Eye (tissue), 1 donor: ENCODE results near the gene CIAO2B.
"Not testable (repeated sequence)": the region's sequence is repeated elsewhere in the genome, so short reads cannot be mapped to it uniquely, and the experiment has no call there.

Source experiments
- DNase-seq: peaks from one replicate; pipeline ENCODE4 v3.0.0-alpha.2; 2015

Gene CIAO2B

DNA sequence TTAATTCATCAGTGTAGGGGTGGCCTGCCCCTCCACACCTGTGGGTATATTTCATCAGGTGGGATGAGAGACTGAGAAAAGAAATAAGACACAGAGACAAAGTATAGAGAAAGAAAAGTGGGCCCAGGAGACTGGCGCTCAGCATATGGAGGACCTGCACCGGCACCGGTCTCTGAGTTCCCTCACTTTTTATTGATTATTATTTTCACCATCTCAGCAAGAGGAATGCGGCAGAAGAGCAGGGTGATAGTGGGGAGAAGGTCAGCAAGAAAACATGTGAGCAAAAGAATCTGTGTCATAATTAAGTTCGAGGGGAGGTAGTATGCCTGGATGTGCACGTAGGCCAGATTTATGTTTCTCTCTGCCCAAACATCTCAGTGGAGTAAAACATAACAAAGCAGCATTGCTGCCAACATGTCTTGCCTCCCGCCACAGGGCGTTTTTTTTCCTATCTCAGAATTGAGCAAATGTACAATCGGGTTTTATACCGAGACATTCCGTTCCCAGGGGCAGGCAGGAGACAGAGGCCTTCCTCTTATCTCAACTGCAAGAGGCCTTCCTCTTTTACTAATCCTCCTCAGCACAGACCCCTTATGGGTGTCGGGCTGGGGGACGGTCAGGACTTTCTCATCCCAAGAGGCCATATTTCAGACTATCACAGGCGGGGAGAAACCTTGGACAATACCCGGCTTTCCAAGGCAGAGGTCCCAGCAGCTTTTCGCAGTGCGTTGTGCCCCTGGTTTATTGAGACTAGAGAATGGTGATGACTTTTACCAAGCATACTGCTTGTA, 21.4 kb upstream of the CIAO2B start:
- DNase-seq, result not testable (repeated sequence)

DNA sequence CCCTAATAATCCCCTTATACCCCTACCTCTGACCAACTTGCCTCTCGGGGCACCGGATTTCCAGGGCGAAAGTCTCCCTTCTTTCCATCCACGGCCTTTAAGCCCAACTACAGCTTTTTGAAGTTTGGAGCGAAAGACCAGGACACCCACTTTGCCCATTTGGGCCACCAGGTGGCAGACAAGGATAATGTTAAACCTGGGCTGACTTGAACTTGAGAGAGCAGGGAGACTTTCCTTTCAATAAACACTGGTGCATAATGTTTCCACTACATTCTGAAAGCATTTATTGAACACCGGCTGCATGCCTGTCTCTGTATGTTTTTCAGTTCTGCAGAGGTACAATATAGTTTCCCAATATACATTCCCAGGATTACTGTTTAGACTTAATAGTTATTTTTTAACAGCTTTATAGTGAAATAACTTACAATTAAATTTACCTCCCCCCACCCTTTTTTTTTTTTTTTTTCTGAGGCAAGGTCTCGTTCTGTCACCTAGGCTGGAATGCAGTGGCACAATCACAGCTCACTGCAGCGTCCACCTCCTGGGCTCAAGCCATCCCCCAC, 20.0 kb upstream of the CIAO2B start:
- DNase-seq, result peak; percentile 91

DNA sequence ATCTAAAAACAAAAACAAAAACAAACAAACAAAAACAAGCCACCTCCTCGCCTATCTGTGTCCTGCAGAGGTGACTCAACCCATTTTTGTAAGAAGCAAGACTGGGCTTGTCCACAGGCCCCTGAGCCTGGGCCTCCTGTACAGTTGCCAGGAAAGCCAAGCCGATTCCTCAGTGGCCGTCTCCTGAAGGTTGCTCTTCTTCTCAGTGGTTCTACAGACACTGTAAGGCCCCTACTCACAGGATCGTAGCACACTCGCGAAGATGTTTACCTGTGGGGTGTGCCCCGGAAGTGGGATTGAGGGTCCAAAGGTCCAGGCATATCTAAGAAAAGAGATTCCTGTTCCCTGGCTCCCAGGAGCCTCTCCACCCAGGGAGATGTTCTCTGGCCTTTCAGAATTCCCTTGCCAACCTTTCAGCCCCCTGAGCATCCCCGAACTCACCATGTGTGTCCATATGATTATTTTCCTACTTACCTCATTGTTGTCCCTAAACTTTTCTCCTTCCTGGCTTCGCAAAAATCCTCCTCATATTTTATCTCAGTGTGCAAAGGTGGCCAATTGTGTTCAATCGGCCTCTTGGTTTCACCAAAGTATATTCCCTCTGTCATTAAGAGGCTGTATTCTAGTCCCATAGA, 19.4 kb upstream of the CIAO2B start:
- DNase-seq, result no peak

DNA sequence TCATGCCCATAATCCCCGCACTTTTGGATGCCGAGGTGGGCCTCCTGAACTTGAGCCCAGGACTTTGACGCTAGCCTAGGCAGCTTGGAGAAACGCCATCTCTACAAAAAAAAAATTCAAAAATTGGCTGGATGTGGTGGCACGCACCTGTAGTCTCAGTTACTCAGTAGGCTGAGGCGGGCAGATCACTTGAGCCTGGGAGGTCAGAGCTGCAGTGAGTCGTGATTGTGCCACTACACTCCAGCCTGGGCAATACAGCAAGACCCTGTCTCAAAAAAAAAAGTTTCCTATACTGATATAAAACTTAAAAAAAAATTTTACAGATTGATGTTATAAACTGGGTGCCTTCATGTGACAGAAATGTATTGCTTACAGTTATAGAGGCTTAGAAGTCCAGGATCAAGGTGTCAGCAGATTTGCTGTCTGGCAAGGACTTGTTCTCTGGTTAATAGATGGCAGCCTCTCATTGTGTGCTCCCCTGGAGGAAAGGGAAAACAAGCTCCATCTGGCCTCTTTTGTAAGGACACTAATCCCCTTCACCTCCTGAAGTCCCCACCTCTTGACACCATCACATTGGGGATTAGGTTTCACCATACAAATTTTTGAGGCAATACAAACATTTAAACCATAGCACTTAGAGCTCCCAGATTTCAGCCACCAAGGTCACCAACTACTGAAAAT, 18.4 kb upstream of the CIAO2B start:
- DNase-seq, result no peak

DNA sequence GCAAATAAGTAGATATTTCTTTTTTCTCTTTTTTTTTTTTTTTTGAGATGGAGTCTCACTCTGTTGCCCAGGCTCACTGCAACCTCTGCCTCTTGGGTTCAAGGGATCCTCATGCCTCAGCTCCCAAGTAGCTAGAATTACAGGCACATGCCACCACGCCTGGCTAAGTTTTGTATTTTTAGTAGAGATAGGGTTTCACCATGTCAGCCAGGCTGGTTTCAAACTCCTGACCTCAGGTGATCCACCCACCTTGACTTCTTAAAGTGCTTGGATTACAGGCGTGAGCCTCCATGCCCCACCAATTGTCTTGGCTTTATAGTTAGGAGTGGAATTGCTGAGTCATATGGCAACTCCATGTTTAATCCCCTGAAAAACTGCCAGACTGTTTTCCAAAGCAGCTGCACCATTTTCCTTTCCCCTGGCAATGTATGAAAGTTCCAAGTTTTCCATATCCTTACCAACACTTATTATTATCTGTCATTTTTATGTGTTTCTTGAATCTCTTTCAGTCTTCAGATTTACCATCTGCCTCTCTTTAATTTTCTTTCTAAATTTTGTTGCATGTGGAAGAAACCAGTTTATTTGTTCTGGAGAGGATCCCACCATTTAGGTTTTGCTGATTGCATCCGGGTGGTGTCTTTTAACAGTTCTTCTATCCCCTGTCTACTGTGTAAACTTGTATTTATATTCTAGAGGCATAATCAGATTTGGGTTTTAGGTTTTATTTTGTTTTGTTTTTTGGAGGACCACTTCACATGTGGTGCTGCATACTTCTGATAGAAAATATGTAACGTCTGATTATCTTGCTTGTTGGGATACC, 17.0 kb upstream of the CIAO2B start:
- no peak for DNase-seq

DNA sequence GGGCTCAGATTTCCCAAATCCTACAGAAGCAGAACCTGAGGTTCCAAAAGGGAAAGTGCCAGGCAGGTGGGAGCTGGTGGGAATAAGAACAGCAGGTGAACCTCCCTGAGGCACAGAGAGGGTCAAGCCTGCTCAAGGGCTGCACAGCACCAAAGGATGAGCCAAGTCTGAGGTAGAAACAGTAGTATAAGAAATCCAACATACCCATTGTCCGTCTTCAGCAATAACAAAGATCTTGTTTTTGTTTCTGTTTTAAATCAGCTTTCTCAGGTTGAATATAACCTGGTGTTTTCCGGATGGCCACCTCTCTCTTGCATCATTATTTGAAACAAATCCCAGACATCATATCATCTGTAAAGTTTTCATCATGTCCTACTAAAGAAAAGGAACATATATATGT, 16.2 kb upstream of the CIAO2B start:
- no peak for DNase-seq

DNA sequence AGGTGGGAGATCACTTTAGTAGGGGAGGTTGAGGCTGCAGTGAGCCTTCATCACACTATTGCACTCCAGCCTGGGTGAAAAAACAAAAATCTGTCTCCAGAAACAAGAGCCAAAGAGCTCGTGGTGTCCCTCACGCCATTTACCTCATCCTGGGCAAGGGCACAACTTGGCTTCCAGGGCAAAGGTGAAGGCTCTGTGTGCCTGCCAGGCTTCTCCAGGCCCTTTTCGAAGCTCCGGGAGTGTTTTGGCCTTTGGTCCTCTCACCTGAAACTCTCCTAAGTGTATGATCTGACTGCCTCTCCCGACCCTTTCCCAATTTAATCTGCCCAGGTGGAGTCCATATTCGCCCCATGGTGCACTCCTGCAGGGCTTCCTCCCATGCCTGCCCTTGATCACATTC, 15.3 kb upstream of the CIAO2B start:
- no peak for DNase-seq

DNA sequence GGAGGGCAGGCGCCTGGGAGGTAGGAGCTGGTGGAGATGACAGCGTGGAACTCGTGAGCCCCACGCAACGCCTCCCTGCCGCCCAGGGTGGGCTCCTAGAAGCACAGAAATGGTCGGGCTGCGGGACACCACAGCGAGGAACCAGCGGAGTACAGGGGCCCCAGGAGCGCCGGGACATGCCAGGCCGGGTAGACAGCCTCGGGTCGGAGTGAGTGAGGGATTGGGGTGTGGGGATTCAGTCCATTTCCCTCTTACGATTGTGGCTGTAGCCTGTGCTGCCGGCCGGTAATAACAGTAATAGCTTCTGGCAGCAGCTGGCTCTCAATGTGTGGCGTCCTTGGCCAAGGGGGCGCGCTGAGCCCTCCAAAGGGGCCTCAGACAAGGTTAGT, 14.6 kb upstream of the CIAO2B start:
- DNase-seq, result peak; percentile 70

DNA sequence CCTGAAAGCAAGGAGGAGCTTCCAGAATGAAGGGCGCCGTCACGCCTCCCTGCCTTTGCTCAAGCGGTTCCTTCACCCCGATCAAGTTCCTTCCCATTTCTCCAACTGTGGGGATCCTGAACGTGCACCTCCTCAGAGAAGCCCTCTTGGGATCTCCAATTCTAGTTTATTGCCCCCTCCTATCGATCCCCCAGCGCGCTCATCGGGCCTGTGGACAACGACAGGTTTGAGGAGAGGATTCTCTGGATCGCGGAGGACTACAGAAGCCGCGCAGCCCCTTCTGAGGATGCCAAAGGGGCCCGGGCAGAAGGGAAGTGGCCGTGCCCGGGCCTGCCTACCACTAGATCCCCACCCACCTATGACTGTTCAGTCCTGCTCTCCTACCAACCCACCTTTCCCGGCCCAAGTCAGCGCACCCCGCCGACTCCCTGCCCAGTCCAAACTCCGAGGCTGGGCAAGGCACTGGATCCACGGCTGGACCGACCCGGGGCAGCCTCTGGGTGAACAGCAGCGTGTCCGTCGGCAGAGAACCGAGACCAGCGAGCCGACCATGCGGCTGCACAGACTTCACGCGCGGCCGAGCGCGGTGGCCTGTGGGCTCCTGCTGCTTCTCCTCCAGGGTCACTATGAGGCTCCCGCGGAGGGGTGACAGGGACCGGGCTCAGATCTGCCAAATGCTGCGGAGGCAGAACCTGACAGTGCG, 14.1 kb upstream of the CIAO2B start:
- DNase-seq, result peak; percentile 55

DNA sequence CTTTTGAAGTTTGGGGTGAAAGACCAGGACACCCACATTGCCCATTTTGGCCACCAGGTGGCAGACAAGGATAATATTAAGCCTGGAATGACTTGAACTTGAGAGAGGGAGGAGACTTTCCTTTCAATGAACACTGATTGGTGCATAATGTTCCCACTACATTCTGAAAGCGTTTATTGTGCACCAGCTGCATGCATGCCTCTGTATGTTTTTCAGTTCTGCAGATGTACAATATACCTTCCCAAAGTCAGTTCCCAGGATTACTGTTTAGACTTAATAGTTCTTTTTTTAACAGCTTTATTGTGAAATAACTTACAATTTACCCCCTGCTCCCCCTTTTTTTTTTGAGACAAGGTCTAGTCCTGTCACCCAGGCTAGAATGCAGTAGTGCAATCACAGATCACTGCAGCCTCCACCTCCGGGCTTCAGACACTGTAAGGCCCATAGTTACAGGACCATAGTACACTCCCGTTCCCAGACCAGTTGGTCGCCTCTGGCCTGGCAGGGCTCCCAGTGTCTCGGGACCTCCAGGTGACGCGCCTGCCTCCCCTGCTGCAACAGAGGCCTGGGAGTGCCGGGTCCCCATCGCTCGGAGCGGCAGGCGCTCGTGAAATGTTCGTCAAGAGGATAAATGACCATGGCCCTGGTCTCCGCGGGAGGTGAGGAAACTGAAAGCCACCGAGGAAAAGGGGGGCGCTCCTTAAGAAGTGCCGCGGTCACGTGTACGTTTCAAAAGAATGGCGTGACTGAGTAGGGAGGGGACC, 13.3 kb upstream of the CIAO2B start:
- peak; percentile 94 for DNase-seq

DNA sequence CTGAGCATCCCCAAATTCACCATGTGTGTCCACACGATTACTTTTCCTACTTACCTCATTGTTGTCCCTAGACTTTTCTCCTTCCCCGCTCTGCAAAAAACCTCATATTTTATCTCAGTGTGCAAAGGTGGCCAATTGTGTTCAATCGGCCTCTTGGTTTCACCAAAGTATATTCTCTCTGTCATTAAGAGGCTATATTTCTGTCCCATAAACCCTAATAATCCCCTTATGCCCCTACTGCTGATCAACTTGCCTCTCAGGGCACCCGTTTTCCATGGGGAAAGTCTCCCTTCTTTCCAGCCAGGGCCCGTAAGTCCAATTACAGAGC, 12.7 kb upstream of the CIAO2B start:
- DNase-seq, result no peak

DNA sequence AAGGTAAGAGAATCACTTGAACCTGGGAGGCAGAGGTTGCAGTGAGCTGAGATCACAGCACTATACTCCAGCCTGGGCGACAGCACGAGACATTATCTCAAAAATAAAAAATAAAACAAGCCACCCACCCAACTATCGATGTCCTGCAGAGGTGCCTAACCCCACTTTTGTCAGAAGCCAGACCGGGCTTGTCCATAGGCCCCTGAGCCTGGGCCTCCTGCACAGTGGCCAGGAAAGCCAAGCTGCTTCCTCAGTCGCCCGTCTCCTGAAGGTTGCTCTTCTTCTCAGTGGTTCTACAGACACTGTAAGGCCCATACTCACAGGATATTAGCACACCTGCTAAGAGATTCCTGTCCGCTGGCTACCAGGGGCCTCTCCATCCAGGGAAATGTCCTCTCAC, 12.3 kb upstream of the CIAO2B start:
- no peak for DNase-seq

DNA sequence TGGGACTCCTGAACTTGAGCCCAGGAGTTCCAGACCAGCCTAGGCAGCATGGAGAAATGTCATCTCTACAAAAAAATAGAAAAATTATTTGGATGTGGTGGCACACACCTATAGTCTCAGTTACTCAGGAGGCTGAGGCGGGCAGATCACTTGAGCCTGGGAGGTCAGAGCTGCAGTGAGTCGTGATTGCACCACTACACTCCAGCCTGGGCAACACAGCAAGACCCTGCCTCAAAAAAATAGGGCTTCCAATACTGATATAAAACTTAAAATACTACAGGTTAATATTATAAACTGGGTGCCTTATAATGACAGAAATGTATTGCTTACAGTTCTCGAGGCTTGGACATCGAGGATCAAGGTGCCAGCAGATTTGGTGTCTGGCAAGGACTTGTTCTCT, 11.7 kb upstream of the CIAO2B start:
- DNase-seq, result no peak

DNA sequence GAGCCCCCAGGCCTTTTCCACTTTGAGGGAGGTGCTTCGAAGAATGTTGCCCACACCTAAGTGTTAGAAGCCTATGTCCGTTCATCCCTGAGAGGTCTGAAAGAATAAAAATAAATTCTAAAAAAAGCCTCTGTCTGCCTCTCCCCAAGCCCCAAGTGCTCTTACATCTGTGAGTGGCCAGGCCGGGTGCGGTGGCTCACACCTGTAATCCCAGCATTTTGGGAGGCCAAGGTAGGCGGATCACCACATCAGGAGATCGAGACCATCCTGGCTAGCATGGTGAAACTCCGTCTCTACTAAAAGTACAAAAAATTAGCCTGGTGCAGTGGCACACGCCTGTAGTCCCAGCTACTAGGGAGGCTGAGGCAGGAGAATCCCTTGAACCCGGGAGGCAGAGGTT, 10.8 kb upstream of the CIAO2B start:
- not testable (repeated sequence) for DNase-seq

DNA sequence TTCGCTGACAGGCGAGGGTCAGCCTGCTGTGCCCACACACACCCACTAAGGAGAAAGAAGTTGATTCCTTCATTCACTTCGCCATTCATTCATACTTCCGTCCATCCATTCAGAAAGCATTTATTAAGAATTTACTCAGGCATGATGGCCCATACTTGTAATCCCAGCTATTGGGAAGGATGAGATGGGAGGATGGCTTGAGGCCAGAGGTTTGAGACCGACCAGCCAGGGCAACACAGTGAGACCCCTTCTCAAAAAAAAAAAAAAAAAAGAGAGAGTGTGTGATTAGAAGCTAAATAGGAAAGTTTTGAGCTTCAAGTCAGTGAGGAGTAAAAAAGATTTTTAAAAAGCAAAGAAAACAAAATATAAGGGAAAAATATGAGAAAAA, 9.8 kb upstream of the CIAO2B start:
- DNase-seq, result no peak

DNA sequence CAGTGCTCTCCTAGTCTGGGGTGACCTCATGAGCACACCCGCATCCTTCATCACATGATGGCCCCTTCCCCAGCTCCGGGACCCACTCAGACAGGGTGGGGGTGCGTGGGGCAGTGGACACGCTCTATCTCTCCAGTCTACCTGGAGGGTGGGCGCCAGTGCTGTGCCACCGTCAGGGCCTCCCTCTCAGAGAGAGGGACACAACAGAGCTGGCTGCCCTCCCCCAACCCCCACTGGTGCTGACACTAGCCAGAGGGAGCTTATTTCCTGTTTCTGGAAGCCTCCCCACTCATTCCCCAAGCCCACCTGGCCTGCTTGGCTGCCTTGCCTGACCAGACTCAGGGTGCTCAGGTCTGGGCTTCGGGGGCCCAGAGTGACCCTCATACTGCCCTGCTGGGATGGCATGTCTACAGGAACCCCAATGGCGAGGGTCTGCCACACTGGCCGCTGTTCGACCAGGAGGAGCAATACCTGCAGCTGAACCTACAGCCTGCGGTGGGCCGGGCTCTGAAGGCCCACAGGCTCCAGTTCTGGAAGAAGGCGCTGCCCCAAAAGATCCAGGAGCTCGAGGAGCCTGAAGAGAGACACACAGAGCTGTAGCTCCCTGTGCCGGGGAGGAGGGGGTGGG, 9.3 kb upstream of the CIAO2B start:
- DNase-seq, result no peak

DNA sequence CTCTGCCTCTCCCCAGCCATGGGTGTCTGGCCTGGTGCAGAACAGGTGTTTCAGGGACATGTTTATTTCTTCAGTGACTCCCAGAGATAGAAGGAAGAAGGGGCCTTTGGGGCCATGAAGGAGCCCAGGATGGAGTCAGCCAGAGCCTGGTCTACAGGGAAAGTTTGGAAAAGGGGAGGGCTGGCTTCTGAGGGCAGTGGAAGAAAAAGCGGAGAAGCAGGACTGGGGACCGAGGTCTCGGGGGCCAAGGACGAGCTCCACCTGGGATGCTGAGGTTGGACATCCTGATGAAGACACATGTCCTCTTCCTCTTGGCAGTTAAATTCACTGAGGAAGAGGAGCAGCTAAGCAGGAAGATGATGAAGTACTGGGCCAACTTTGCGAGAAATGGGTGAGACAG, 8.8 kb upstream of the CIAO2B start:
- DNase-seq, result no peak

DNA sequence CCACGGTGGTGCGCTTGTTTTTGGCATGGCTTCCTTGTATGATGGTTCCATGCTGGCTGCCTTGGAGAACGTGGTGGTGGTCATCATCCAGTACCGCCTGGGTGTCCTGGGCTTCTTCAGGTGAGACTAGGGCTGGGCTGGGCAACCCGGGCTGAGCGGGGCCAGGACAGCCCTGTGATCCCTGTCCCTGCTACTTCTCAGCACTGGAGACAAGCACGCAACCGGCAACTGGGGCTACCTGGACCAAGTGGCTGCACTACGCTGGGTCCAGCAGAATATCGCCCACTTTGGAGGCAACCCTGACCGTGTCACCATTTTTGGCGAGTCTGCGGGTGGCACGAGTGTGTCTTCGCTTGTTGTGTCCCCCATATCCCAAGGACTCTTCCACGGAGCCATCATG, 6.0 kb upstream of the CIAO2B start:
- no peak for DNase-seq

DNA sequence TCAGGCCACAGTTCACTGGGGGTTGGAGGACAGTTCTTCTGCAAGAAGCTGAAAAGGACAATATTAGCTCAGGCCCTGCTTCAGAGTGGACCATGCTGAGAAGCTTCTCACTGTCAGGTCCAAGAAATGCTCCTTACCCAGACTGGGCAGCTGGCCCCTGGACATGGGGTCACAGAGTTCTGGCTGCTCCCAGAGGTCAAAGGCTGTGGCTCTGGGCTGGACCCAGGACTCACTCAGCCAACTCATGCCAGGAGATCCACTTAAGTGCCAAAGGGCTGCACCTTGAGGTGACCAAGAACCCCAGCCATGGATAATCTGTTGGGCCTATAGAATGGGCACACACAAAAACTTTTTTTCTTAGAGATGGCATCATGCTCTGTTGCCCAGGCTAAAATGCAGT, 5.2 kb upstream of the CIAO2B start:
- DNase-seq, result no peak

DNA sequence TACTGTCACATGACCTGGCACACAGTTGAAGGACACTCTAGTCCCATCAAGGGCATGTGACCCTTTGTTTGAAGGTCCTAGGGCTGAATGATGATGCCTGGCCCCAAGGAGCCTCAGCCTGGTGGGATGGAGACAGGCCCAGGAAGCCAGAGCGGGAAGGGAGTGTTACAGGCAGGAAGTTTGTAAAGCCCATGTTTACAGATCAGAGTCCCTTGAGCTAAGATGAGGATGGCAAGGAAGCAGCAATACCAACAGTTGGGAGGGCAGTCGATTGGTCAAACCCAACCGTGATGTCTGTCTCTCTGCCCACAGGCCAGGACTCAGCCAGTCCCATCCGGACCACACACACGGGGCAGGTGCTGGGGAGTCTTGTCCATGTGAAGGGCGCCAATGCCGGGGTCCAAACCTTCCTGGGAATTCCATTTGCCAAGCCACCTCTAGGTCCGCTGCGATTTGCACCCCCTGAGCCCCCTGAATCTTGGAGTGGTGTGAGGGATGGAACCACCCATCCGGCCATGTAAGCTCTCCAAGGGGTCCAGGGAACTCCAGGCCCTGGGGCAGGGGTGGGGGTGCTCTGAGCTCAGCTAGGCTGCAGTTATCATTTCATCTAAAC, 3.6 kb upstream of the CIAO2B start:
- no peak for DNase-seq
